GM21390 (cell line): ENCODE results near the gene TSPAN16.
A peak's percentile ranks its signal among the peaks of the same experiment; 100 is the strongest.
"Not testable (repeated sequence)": the region's sequence is repeated elsewhere in the genome, so short reads cannot be mapped to it uniquely, and the experiment has no call there.

ENCODE experiments used
- ATAC-seq: cut with Tn5 transposase; IDR thresholded peaks from one replicate; pipeline ENCODE4 v1.9.1; 2021; ENCODE audit not compliant: unreplicated experiment

TSPAN16 gene

DNA sequence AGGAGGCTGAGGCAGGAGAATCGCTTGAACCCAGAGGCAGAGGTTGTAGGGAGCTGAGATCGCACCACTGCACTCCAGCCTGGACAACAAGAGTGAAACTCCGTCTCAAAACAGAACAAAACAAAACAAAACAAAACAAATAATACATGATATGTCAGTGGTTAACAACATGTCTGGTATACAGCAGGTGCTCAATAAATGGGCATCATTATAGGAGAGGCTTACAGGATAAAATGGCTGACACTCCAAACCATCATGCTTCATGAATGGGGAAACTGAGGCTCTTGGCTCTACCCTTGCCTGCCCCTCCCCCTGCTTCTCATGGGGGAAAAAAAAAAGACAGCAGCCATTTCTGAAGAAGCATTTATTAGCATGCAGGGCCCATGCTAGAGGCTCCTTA, 46.5 kb downstream of the TSPAN16 start:
- no peak for ATAC-seq

DNA sequence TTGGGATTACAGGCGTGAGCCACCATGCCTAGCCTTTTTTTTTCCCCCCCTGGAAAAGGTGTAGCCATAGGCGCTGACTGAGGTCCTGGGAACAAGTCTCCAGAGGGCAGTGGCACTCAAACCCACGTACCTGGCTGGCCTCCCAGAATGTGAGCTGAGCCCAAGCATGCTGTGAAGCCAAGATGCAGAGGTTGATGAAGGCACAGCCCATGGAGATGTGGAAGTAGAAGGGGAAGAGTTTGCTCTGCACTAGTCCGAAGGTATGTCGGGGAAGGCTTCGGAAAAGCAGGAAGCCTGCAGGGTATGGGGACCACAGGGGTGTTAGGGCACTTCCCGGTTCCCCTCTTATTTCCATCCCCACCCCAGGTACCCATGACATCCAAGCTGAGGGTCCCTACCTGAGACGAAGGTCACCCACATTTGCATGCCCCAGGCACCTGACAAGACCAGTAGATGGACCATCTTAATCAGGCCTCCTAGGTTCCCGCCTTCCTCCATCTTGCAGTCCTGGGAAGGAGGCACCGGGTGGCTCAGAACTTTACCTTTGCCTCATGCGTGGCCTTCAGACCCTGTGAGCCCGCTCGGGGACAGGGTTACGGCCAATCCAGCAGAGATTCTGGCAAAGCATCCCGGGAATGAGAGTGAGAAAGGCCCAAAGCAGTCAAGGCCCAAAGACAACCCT, 49.3 kb downstream of the TSPAN16 start:
- ATAC-seq: no peak

DNA sequence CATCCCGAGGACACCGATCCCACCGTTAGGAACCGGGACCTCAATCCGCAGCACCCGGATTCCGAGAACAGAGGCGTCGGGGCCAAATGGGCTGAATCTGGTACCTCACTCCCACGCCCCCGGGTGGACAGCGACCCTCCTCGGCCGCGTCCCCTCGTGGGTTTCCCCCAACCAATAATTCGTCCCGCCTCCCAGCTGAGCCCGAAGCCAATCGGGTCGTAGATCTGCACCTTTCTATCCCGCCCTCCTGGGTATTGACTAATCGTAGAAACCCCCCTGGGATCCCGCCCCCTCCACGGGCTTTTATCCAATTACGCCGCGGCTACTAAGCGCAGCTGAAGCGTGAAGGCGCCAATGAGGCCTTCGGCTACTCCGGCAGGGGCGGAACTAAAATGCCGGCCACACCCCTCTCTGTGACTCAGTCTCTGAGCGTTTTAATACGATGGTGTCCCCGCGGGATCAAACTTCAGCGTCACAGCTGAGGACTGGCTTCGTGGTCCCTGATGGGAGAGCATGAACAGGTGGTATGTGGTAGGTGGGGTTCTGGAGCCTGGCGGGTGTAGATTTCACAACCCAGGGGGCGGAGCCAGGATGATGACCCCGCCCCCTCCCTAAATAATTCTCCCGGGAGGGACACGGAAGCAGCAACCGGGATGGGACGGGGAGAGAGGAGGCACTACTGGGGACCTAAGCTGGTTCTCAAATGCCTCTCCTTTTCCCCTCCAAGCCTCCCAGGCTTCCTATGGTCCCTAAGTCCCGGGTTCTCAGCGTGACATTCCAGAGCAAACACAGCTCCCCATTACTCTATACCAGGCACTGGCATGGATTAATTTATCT, 50.4 kb downstream of the TSPAN16 start, which contains the start of the genes CCDC159 and TMEM205:
TSS of gene CCDC159 (plus strand) at position 416 of the 837 bp plus-strand sequence. CDS start at position 504, 88 bp downstream.
TSS of gene TMEM205 (minus strand) at position 165 of the 837 bp plus-strand sequence. CDS start 649 bp downstream, outside the sequence.
- peak; percentile 84 for ATAC-seq

DNA sequence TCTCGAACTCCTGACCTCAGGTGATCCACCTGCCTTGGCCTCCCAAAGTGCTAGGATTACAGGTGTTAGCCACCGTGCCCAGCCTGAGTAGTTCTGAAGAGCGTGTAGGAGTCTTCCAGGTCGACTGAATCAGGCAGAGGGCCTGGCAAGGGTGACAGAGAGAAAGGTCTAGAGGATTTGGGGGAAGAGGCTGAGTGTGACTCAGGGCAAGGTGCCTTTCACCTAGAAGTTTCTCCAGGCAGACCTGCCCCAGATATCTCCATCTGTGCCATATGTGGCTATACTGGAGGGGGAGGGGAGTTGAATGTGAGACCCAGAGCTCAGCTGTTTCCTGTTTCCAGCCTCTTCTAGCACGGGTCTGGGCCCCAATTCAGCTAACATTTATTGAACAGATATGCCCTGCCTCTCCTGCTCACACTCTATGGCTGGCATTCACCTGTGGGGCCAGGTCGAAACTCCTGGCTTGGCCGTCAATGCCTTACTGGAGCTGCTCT, 51.6 kb downstream of the TSPAN16 start:
- ATAC-seq: no peak

DNA sequence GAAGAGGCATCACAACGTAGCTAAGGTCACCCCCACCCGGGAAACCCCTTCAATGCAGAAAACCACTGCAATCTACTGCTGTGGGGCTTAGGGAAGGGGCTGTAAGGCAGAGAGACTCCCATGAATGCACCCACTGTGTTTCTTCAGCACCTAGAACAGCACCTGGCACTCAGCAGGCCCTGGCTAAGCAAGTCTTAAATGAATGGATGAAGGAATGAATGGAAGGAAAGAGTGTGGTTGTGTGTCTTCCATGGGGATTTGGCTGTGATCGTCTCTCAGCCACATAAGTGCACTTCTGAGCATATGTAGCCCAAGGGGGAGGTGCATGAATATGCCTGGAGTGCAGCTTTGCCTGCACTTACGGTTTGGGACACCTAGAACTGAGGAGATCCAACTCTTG, 53.2 kb downstream of the TSPAN16 start:
- no peak for ATAC-seq

DNA sequence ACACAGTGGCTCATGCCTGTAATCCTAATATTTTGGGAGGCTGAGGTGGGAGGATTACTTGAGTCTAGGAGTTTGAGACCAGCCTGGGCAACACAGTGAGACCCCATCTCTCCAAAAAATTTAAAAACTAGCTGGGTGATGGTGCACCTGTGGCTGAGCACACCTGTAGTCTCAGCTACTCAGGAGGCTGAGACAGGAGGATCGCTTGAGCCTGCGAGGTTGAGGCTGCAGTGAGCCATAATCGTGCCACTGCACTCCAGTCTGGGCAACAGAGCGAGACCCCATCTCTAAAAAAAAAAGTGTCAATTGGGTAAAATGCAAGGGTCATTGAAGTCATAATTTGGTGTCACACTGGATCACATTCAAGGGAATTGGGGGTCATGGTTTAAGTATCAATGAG, 58.1 kb downstream of the TSPAN16 start:
- not testable (repeated sequence) for ATAC-seq

DNA sequence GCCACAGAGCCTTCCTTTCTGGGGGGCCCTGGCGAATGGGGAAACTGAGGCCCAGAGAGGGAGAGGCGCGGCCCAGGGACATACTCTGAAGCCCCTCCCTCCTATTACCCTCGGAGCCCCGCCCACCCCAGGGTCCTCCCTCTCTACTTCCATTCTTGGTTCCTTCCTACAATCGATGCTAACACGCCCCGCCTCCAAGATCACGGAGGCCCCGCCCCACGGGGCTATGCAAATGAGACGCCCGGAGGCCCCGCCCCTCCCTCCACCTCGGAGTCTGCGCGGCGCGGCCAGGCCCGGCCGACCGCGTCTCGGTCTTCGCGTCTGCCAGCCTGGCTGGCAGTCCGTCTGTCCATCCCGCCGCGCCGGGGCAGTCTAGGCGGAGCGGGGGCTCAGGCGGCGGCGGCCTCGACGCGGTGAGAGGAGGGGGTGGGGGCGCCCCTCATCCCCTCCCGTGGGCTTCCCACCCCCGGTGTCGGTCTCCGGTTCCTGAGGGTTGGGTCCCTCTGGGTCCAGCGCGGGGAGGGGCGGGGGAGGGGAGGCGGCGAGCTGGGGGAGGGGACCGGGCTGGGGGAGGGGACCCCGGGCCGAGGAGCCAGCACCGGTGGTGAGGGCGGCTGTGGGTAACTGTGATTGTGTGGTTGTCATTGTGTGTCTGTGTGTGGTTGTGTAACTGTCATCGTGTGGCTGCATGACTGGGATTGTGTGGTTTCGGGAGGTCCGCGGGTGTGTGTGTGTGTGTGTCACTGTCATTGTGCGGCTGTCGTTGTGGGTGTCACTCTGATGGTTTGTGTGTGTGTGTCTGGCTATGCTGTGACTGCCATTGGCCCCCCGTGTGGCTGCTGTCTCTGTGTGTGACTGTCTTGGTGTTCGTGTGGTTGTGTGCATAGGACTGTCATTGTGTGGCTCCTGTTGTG, 59.5 kb downstream of the TSPAN16 start, which contains the start of gene PLPPR2:
TSS of gene PLPPR2 (plus strand) at position 273 of the 914 bp plus-strand sequence. CDS start 2,242 bp downstream, outside the sequence.
- ATAC-seq: no peak

DNA sequence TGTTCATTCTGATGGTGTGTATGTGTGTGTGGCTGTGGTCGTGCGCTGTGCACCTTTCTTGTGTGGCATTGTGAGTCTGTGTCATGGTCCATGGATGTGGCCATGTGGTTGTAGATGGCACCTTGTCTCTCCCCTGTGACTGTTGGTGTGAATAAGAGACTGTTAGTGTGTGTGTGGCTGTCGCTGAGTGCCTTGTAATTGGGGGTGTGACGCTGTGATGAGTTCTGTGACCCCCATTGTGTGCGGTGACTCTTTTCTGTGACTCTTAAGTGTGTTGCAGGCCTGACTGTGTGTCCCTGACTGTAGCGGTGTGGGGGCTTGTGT, 60.1 kb downstream of the TSPAN16 start:
- ATAC-seq: no peak

DNA sequence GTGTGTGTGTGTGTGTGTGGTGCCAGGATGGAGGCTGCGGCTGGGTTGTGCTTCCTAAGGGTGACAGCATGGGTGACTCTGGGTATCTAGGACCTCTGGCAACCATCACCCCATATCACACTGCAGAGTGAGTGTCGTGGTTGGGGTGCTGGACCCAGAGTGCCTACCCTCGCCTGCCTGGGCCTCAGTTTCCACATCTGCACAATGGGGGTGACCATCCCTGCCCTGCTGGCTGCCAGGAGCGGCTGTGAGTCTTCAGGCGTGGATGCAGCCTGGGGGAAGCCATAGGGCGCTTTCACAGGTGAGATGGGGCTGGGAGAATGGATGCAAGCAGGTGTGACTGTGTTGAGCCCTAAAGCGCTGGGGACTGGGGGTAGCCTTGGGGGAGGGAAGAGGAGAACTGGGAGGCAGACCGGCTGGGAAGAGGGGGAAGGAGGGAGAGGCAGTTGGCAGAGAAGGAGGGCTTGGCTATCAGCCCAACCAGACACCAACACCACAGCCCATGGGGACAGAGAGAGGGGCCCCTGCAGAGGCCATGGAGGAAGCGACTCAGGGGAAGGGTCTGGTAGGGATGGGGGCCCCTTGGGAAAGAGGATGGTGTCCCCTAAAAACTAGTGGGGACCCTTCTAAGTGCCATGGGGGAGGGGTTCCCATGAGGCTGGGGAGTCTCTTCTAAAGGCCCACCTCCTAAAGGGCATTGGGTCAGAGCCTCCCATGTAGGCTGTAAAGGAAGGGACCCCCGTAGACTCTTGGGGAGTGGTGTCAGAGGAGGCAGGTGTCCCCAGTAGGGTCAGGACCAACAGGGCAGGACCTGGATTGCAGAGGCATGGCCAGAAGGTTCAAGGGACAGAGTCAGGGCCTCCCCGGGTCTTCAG, 61.0 kb downstream of the TSPAN16 start:
- no peak for ATAC-seq

DNA sequence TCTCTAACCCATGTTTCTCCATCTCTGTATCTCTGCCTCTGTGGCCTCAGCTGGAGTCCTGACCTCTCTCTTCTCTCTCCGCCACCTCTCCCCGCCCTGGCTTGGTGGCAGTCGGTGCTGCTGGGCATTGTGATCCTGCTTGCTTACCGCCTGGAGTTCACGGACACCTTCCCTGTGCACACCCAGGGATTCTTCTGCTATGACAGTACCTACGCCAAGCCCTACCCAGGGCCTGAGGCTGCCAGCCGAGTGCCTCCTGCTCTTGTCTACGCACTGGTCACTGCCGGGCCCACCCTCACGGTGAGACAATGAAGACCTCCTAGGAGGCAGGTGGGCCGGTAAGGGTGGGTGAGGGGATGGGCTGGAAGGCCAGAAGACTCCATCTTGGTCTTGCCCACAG, 63.5 kb downstream of the TSPAN16 start:
- ATAC-seq: no peak

DNA sequence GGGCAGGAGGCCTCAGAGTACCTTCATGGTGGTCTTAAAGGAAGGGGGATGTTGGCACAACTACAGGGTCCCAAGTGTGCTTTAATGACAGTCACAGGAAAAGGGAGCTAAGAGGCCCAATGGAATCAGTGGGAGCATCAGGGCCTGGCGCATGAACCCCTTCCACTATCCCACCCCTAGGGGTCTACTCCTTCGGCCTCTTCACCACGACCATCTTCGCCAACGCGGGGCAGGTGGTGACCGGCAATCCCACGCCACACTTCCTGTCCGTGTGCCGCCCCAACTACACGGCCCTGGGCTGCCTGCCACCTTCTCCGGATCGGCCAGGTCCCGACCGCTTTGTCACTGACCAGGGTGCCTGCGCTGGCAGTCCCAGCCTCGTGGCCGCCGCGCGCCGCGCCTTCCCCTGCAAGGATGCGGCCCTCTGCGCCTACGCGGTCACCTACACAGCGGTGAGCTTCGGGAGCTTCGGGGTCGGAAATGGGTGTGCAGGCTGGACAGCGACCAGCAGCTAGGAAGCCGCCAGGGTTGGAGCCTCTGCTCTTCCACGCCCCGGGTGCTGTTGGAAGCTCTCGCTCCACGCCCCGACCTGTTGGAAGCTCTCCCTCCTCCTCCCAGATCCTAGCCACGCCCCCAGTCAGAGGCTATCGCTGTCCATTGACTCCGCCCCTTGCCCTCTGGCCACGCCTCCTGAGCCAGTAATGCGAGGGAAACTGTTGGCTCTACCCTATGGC, 65.2 kb downstream of the TSPAN16 start:
- no peak for ATAC-seq

DNA sequence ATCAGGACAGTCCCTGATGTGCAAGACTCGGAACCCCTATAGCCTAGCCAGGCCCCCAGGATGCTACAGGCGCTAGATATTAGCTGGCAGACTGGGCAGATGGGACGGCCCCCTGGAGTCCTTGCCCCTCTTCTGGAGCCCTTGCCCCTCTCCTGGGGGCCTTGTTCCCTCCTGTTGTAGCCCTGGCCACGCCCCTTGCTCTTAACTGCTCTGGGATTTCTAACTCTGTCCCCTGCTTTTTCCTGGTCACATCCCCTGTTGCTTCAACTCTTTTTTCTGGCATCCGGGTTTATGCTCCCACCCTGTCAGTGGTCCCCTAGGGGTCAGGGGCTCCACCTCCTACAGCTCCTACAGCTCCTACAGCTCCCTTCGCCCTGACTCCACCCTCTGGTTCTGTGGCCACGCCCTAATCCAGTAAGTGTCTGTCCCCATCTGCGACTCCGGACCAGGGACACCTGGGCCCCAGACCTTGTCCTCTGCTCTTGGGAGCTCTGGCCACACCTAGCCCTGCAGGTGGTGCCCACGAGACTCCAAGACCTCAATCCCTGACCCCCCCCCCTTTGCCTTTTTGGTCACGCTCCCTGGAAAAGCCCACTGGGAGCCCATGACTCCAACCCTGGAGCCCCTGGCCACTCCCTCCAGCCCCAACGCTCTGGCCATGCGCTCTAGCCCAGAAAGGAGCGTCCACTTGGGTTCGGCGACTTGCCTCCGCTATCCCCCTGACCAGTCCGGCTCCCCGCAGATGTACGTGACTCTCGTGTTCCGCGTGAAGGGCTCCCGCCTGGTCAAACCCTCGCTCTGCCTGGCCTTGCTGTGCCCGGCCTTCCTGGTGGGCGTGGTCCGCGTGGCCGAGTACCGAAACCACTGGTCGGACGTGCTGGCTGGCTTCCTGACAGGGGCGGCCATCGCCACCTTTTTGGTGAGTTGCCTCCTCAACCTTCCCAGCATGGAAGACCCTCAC, 66.1 kb downstream of the TSPAN16 start:
- no peak for ATAC-seq

DNA sequence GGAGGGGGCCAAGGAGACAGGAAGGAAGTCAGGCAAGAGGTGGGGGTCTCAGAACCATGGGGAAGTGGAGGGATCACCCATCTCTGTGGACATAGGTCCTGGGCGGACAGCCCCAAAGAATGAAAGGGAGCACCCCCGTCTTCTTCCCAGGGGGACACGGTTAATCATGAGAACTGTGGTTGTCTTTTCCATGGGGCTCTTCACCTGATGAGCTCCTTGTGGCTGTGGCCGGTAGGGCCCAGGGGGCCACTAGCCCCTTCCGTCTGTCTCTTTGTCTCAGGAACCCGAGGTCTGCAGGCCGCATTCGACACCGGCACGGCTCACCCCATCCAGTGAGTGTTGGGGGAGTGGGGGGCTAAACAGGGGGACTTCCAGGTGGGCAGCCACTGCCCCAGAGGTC, 67.9 kb downstream of the TSPAN16 start:
- ATAC-seq: no peak

DNA sequence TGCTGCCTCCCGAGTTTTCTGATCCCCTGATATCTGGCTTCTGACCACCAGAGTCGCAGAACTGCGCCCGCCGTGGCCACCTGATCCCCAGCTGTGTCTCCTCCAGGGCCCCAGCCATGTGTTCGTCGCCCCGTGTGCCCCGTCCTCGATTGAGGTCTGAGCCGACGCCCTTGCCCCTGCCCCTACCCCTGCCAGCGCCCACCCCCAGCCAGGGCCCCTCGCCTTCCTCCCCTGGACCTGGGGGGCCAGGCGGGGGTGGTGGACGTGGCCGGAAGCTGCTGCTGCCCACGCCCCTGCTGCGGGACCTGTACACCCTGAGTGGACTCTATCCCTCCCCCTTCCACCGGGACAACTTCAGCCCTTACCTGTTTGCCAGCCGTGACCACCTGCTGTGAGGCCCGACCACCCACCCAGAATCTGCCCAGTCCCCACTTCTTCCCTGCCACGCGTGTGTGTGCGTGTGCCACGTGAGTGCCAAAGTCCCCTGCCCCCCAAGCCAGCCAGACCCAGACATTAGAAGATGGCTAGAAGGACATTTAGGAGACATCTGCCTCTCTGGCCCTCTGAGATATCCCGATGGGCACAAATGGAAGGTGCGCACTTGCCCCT, 68.4 kb downstream of the TSPAN16 start:
- no peak for ATAC-seq

DNA sequence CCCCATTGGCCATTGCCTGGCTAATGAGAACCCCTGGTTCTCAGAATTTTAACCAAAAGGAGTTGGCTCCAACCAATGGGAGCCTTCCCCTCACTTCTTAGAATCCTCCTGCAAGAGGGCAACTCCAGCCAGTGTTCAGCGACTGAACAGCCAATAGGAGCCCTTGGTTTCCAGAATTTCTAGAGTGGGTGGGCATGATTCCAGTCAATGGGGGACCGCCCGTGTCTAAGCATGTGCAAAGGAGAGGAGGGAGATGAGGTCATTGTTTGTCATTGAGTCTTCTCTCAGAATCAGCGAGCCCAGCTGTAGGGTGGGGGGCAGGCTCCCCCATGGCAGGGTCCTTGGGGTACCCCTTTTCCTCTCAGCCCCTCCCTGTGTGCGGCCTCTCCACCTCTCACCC, 69.0 kb downstream of the TSPAN16 start:
- no peak for ATAC-seq
